Kidney capillary endothelial cell (primary cell): Measurements from ENCODE around the gene HCN2.
"Not testable (repeated sequence)": the region's sequence is repeated elsewhere in the genome, so short reads cannot be mapped to it uniquely, and the experiment has no call there.

Source experiments
- DNase-seq: peaks from one replicate; pipeline ENCODE4 v3.0.0-alpha.2; 2018; ENCODE audit warnings: low spot score

HCN2 gene

DNA sequence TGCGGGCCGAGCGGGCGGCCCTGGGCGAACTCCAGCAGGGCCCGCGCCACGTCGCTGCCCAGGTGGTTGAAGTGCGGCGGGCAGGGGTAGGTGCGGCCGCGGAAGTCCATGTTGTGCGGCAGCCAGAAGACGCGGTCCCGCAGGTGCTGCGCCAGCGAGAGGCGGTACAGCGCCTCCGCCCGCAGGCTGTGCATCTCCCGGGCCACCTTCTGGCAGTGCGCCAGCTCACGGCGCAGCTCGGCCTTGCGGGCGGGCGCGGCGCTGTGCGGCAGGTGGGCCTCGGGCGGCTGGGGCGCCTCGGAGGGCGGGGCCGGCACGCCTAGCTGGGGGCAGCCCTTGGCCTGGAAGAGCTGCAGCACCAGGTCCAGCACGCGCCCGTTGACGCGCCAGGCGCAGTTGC, 31.5 kb downstream of the HCN2 start:
- DNase-seq: not testable (repeated sequence)

DNA sequence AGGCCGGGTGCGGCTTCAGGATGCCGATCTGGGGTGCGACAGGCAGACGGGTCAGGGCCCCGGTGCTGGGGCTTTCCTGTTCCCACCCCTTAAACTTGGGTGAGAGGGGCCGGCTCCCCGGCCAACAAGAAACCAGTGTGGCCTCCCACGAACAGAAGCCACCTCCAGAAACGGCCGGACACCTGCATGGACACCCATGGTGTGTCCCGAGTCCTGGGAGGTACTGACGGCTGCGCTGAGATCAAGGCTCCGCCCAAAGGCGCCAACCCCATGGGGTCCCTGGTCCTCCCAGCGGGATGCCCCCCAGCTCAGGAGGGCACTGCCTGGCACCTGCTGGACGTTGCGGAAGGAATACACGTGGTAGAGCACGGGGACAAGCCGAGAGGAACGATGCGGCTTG, 32.1 kb downstream of the HCN2 start:
- no peak for DNase-seq

DNA sequence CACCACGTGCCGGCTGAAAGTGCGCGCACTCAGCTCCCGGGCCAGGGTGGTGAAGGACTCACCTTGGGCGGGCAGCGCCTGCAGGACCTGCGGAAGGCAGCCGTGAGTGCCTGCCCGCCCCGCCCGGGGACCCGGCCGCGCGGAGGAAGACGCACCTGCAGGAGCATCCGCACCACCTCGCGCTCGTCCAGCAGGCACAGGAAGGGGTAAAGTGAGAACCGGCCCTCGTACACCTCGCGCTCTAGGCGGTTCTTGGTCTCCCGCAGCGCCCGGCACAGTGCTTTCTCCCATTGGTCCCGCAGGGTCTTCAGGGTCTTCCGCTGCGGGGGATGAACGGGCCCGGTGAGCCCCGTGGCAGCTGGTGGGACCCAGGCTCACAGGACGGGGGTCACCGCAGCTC, 33.0 kb downstream of the HCN2 start:
- no peak for DNase-seq

DNA sequence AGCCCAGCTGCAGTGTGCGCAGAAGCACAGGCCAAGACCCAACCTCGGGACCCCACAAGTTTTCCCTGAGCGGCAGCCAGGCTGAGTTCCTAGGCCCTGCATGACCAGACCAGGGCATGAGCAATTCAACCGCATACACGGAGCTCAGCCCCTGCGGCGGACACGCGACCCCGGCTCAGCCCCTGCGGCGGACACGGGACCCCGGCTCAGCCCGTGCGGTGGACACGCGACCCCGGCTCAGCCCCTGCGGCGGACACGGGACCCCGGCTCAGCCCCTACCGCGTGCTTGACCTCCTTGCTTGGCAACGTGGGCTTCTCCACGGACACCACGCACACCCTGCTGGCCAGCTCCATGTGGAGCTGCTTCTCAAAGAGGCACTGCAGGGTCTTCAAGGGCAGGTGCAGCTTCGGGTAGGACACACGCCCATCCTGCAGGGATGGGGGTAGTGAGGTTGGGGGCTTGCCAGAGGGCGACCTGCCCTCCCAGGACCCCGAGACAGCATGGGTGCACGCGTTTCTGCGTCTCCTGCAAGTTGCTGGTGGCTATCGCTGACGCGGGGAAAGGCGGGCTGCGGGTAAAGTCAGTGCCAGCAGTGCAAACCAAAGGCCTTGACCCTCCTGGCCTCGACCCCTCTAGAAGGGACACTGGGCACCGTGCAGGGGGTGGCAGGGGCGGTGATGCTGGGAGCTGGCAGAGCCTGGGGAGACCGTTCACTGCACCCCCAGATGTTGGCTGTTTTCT, 33.7 kb downstream of the HCN2 start:
- DNase-seq: no peak

DNA sequence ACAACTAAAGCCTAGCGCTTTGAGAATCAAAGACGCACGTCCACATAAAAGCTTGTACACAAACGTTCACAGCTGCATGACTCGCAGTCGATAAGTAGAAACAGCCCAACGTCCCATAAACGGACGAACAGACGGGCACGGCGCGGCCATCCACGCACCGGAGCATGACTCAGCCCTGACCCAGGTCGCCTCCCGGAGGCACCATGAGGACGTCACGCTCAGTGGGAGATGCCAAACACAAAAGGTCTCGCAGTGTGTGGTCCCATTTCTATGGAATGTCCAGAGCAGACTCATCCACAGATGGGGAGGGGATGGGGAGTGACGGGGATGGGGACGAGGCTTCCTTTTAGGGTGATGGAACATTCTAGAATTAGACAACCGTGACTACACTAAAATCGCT, 34.3 kb downstream of the HCN2 start:
- no peak for DNase-seq

DNA sequence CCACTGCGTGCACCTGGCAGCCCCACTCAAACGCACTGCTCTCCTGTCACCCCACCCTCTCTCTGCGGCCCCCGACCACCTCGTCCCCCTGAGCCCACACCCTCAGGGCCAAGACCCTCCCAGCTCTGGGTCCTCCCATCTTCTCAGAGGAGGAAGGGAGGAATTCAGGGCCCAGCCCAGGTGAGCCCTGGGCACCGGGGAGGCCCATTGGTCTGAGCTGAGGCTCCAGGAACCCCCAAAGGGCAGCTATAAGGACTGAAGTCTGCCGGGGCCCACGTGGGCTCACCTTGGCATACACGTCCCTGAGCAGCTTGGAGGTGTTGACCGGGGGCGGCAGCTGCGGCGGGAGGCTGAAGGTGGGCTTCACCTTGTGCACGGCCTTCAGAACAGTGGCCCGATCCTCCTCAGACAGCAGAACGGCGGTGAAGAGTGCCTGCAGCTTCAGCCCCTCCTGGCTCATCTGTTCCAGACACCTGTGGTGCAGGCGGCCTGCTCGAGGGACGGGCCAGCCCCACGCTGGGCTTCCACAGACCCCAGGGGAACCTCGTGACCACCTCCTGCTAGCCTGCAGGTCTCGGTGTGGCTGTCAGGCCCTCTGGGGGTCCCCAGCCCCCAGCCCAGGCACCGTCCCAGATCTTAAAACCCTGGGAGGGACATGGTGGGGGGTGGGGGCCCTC, 34.9 kb downstream of the HCN2 start:
- DNase-seq: no peak

DNA sequence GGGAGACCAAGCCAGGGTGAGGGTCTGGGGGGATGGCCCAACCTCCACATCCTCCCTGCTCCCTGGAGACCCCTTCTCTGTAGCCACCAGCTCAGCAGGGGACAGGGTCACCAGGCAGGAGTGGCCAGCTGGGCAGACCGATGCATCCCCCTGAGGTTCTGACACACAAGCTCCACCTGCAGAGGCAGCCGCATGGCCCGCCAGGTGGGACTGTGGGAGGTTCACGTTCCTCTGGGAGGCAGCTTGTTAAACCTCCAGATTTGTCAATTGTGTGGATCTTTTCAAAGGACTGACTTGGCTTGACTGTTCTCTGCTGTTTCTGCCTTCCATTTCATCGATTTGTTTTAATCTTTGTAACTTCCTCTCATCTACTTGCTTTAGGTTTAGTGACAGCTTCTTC, 35.6 kb downstream of the HCN2 start:
- DNase-seq: no peak

DNA sequence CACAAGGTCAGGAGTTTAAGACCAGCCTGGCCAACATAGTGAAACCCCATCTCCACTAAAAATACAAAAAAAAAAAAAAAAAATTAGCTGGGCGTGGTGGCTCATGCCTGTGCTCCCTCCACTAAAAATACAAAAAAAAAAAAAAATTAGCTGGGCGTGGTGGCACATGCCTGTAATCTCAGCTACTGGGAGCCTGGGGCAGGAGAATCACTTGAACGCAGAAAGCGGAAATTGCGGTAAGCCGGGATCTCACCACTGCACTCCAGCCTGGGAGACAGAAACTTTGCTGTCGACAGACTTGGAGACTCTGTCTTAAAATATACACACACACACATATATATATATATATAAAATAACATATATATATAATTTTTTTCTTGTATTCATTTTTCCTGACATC, 36.9 kb downstream of the HCN2 start:
- DNase-seq: not testable (repeated sequence)

DNA sequence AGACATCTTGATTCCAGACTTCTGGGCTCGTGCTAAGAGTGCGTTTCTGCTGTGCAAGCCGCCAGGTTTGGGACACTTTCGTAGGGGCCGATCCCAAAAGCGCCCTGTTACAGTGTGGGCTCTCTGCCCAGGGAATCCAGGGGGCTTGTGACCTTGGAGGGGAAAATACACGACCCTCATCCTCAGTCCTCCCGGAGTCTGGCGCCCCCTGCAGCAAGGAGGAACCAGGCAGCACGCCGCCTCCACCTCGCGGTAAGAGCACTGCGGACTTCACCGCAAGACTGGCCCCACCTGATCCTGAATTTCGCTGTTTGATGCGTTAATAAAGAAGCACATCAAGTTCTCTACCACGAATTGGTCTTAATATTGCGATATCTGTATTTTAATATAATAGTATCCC, 38.5 kb downstream of the HCN2 start:
- DNase-seq: no peak

DNA sequence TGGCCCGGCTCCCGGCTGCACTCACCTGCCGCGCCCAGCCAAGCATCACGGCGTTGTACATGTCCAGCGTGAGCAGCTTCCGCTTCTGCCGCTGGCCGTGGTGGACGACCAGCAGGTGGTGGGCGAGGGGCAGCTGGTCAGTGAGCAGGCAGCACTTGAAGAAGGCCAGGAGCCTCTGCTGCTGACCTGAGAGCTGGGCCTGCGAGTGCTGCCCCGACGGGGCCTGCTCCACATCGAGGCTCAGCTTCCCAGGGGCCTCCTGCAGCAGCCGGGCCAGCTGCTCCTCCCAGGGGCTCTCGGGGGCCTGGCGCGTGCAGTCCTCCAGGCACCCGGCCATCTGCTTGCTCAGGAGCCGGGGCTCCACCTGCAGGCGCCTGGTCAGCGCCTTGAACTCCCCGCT, 39.8 kb downstream of the HCN2 start:
- not testable (repeated sequence) for DNase-seq

DNA sequence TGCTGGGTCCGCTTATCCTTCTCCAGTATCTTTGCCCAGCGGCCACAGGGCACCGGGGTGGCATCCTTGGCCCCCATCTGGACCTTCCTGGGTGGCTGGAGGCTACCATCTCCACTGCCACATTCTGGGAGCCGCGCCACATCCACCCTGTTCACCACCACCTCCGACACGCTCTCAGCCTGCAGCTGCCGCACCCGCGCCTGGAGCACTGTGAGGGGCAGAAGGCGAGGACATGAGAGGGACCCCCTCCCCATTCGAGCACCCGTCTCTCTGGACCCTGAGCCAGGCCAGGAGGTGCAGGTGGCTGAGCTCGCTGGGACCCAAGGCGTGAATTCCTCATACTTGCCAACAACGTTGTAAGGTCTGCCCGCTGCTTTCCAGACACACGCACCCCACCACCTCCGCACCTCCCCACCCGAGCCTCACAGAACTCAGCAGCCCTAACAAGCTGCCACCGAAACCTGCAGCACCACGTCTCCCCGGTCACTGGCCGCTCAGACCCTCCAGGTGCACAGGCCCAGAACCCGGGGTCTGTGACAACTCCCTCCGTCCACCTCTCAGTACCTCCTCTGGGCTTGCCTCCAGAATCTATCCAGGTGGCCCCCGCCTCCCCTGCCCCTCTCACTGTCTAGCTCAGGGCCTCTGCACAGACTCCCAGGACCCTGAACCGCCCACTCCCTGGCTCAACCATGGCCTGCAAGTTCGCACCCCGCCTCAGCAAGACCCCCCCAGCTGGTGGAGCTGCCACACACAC, 40.5 kb downstream of the HCN2 start:
- no peak for DNase-seq

DNA sequence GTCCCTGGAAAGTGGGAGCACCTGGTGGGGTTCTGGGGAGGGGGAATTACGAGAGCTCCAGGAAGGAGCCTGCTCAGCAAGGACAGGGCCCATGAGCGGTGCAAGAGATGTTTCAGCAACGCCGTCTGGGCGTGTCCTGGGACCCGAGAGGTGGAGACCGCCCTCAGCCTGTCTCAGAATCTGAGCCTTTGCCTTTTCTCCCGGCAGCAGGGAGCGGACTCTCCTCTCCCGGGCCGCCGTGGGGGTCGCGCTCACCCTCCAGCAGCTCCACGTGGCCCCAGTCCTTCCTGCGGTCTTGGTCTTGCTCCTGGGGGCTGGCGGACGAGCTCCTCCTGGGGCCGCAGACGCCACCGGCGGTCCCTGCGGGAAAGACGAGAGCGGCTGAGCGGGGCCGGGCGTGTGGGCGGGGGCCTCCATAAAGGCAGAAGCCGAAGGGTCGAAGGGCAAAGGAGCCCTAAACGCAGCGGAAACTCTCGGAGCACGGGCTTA, 42.9 kb downstream of the HCN2 start:
- peak; percentile 65 for DNase-seq

DNA sequence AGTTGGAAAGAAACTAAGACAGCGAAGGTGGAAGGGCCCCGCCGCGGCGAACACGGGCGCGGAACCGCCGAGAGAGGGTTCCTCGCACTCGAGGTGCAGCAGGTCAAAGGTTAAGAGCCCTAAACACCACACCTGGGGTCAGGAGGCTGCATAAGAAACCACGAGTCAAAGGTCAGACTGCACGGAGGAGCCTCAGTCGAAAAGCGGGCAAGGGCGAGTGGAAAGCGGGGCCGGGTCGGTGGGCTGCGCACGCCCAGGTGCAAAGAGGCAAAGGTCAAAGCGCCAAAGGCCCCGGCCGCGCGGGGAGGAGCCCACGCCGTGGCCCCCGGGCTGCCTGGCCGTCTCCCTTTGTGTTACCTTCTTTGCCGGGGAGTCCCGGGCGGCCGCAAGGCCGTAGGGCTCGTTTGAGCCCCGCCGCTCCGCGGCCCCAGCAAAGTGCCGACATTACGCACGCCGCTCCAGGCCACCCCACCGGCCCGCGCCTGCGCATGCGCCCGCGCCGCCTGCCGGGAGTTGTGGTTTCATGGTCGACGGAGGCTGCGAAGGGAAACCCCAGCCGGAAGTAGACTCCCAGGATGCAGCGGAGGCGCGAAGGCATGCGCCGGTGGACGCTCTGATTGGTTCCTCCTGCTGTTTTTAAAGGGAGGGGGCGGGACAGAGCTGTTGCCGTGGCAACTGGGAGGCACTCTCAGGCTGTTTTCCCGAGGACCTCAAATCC, 43.5 kb downstream of the HCN2 start, which contains the start of gene POLRMT:
Gene POLRMT (minus strand): TSS at position 470 of the 718 bp plus-strand sequence. CDS start 25 bp downstream, at position 445.
- DNase-seq: peak; percentile 96

DNA sequence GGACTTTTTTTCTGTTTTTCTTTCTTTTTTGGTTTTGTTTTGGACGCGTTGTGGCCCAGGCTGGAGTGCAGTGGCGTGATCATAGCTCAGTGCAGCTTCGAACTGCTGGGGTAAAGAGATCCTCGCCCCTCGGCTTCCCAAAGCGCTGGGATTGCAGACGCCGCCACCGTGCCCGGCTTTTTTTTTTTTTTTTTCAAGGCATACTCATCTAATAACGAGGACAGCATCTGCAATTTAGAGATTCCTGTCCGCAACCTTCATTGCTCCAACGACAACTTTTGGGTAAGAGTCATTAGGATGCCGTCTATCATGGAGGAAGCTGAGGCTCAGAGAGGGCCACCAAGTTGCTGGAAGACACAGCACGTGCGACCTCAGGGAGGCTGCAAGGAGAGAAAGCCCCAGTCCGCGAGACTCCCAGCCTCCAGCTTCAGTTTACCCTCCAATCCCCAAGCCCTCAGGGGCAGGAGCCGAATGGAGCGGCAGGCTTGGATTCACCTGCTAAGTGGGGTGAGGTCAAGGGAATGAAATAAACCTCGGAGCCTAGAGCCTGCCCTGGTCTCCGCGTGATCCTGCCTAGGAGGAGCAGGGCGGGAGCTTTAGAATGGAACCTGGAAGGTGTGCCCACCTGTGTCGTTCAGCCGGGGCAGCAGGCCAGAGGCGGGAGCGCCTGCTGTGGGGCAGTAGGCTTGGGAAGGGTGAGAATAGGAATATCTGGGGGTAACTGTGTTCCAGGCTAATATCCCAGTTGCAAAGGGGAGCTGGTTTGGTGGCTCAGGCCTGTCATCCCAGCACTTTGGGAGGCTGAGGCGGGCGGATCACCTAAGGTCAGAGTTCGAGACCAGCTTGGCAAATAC, 44.3 kb downstream of the HCN2 start:
- peak; percentile 18 for DNase-seq

DNA sequence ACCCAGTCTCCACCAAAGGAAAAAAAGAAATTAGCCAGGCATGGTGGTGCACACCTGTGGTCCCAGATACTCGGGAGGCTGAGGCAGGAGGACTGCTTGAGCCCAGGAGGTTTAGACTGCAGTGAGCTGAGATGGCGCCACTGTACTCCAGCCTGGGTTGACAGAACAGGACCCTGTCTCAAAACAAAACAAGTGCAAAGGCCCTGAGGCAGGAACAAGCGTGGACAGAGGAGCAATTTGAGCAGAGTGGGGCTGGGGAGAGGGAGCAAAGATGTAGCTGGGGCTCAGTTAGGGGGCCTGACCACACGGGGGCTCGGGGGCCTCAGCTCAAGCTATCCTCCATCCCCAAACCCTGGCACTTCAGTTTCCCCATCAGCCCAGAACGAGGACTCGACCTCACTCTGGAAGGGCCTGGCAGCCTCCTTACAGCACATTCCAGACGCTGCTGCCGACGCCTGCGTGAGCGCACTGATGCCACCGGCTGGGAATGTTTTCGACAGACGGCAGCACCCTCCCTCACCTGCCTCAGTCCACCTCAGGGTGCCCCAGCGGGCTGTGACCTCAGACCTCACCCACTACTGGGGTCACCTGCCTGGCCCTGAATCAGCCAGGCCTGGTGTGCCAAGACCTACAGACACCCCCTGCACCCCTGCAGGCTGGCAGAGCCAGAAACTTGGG, 45.4 kb downstream of the HCN2 start:
- DNase-seq: no peak

DNA sequence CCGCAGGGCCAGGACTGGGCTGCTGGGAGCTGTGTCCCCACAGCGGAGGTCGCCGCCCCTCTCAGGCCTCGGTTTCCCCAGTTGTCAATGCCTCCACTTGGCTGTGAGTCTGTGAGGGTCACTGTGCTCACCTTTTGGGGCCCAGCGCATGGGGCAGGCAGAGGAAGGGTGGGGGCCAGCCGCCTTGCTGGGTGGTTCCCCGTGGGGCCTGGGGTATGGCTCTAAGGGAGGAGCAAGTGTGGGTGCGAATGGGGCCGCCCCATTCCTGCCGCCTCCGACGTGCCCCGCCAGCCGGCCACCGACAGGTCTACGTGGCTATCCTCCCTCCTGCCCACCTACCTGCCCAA, 49.2 kb downstream of the HCN2 start:
- DNase-seq: no peak

DNA sequence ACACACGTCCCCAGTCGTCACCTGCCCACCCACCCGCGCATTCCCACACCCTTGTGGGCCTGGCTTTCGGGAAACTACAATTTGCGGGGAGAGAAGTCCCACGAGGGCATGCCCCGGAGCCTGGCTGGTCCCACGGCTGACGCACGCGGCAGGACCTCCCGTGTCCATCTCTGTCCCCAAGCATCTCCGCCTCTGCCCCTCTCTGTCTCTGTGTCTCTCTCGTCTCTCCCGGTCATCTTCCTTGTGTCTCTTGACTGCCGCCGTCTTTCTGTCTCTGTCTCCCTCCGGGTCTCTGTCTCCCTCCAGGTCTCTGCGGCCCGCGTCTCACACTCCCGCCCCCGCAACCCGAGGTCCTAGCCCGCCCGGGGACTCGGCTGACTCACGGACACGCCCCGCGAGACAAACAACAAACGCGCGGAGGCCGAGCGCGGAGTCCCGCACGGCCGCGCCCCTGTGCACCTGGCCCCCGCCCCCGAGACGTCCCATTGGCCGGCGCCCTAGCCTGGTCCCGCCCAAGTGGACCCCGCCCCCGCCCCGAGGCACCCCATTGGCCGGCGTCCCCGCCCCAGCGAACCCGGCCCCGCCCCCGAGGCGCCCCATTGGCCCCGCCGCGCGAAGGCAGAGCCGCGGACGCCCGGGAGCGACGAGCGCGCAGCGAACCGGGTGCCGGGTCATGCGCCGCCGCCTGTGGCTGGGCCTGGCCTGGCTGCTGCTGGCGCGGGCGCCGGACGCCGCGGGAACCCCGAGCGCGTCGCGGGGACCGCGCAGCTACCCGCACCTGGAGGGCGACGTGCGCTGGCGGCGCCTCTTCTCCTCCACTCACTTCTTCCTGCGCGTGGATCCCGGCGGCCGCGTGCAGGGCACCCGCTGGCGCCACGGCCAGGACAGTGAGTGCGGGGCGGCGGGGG, 49.8 kb downstream of the HCN2 start, which contains the start of gene FGF22:
Gene FGF22 (plus strand): TSS at position 627 of the 908 bp plus-strand sequence. CDS start 47 bp downstream, at position 674.
- DNase-seq: peak; percentile 75

DNA sequence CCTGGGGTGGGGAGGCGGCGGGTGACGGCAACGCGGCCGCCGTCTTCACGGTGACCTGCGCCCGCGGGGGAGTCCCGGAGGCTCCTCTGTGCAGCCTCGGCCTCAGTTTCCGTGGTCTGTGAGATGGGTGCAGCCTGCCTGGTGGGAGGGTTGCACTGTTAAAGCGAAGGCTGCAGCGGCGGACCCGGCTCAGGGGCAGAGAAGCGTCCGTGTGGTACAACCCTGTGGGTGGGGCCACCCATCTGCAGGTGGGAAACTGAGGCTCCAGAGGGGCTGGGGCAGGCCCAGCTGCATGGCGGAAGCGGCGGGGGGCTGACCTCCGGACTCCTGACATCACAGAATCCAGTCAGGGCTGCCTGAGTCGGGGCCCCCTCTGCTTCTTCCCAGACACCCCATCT, 50.5 kb downstream of the HCN2 start:
- DNase-seq: no peak

DNA sequence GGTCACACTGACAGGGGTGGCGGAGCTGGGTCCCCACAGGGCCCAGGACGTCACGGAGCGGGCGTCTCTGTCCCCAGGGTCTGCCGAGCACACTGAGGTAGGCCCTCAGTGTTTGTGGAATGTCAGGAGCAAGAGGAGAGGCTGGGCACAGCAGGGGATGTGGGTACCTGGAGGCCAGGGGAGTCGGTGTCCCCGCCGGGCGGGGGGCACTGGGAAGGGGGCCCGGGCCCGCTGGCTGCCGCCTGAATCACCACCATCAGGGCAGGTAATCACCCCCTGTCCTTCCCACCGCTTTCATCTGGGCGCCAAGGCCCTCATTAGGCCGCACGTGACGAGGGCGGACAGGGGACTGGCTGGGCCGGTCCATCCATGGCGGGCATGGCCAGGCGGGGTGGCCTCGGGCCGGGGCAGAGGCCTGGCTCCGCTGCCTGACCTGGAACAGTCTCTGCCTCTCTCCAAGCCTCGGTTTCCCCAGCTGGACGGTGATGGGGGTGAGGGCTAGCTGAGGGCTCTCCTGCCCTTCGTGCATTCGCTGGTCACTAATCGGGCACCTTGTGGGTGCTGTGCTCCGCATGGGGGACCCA, 51.0 kb downstream of the HCN2 start:
- DNase-seq: no peak
